ENCODE results near the gene ASIC1. TPM values are rescaled to one million over a fixed set of nuclear protein-coding genes. Genes with fewer than 3 reads are reported as not detected.

Gene ASIC1
- total RNA-seq, 1 experiment from 2014 or later, result 17.9 TPM

- H3K36me3 ChIP-seq (ENCODE audit: insufficient read depth, low read length), result peaks cover 26% of the 10 kb centered on the region
- no peaks in the 10 kb centered on the region for H3K27me3 ChIP-seq (ENCODE audit: low read length)
- DNase-seq, result no peak
- H3K27ac ChIP-seq (ENCODE audit: low read length), result peak overlapping the region; percentile 91
- peak overlapping the region; percentile 80 for H3K4me3 ChIP-seq (ENCODE audit: low read length)
- peak overlapping the region; percentile 79 for H3K4me2 ChIP-seq (ENCODE audit: low read depth, low read length, poor library complexity, severe bottlenecking)
- peaks cover 48% of the 10 kb centered on the region for H3K4me1 ChIP-seq (ENCODE audit: low read length)
- peaks cover 46% of the 10 kb centered on the region for H3K79me2 ChIP-seq (ENCODE audit: low read length)
- no peak overlapping the region for H2AFZ ChIP-seq (ENCODE audit: low read length)
- H4K20me1 ChIP-seq (ENCODE audit: insufficient read depth, low read depth, low read length), result peaks cover 5% of the 10 kb centered on the region; the same call in 1 of the 2 replicates
- H3K9ac ChIP-seq (ENCODE audit: low read length), result peak overlapping the region; percentile 79
- no peaks in the 10 kb centered on the region for H3K9me2 ChIP-seq (replicated peaks; ENCODE audit: insufficient read depth, low read length)
- no peaks in the 10 kb centered on the region for H3K9me3 ChIP-seq (ENCODE audit: low read length)
These were observed 28.2 kb downstream of the ASIC1 start for GRCh38 chr12:50085615-50086072.

GRCh38 chr12:50086148-50086547 lies 28.8 kb downstream of the ASIC1 start:
- H3K9me2 ChIP-seq (replicated peaks; ENCODE audit: insufficient read depth, low read length), result no peaks in the 10 kb centered on the region
- H3K4me3 ChIP-seq (ENCODE audit: low read length), result peak overlapping the region; percentile 80
- H4K20me1 ChIP-seq (ENCODE audit: insufficient read depth, low read depth, low read length), result peaks cover 5% of the 10 kb centered on the region; the same call in 1 of the 2 replicates
- H2AFZ ChIP-seq (ENCODE audit: low read length), result no peak overlapping the region
- peaks cover 48% of the 10 kb centered on the region for H3K4me1 ChIP-seq (ENCODE audit: low read length)
- H3K36me3 ChIP-seq (ENCODE audit: insufficient read depth, low read length), result peaks cover 26% of the 10 kb centered on the region
- H3K9me3 ChIP-seq (ENCODE audit: low read length), result no peaks in the 10 kb centered on the region
- H3K27me3 ChIP-seq (ENCODE audit: low read length), result no peaks in the 10 kb centered on the region
- peak overlapping the region; percentile 79 for H3K9ac ChIP-seq (ENCODE audit: low read length)
- peak overlapping the region; percentile 79 for H3K4me2 ChIP-seq (ENCODE audit: low read depth, low read length, poor library complexity, severe bottlenecking)
- peak overlapping the region; percentile 91 for H3K27ac ChIP-seq (ENCODE audit: low read length)
- peak; percentile 54 for DNase-seq
- peaks cover 46% of the 10 kb centered on the region for H3K79me2 ChIP-seq (ENCODE audit: low read length)

- Histone ChIP-seq H3K9me2 (replicated peaks; ENCODE audit: insufficient read depth, low read length) (no peaks in the 10 kb centered on the region), H3K4me1 (ENCODE audit: low read length) (peaks cover 48% of the 10 kb centered on the region), H3K27ac (ENCODE audit: low read length) (peak overlapping the region; percentile 76; the same call in 1 of the 2 replicates), H3K9me3 (ENCODE audit: low read length) (no peaks in the 10 kb centered on the region), H4K20me1 (ENCODE audit: insufficient read depth, low read depth, low read length) (peaks cover 5% of the 10 kb centered on the region; the same call in 1 of the 2 replicates), H3K4me3 (ENCODE audit: low read length) (no peak overlapping the region), H3K4me2 (ENCODE audit: low read depth, low read length, poor library complexity, severe bottlenecking) (peak overlapping the region; percentile 39), H3K36me3 (ENCODE audit: insufficient read depth, low read length) (peaks cover 30% of the 10 kb centered on the region), H3K9ac (ENCODE audit: low read length) (0 out of 2 replicates have a peak overlapping the region, but pooled peaks have one; percentile 16), H2AFZ (ENCODE audit: low read length) (no peak overlapping the region), H3K79me2 (ENCODE audit: low read length) (peaks cover 46% of the 10 kb centered on the region), H3K27me3 (ENCODE audit: low read length) (no peaks in the 10 kb centered on the region)
- DNase-seq, result no peak
These were observed 29.8 kb downstream of the ASIC1 start for GRCh38 chr12:50087151-50087550.

GRCh38 chr12:50087995-50088394 lies 30.6 kb downstream of the ASIC1 start:
- peaks cover 44% of the 10 kb centered on the region for H3K4me1 ChIP-seq (ENCODE audit: low read length)
- no peaks in the 10 kb centered on the region for H3K27me3 ChIP-seq (ENCODE audit: low read length)
- peaks cover 46% of the 10 kb centered on the region for H3K79me2 ChIP-seq (ENCODE audit: low read length)
- H3K4me2 ChIP-seq (ENCODE audit: low read depth, low read length, poor library complexity, severe bottlenecking), result peak overlapping the region; percentile 39
- H3K36me3 ChIP-seq (ENCODE audit: insufficient read depth, low read length), result peaks cover 35% of the 10 kb centered on the region
- DNase-seq, result no peak
- H2AFZ ChIP-seq (ENCODE audit: low read length), result no peak overlapping the region
- H4K20me1 ChIP-seq (ENCODE audit: insufficient read depth, low read depth, low read length), result peaks cover 5% of the 10 kb centered on the region; the same call in 1 of the 2 replicates
- H3K9ac ChIP-seq (ENCODE audit: low read length), result 0 out of 2 replicates have a peak overlapping the region, but pooled peaks have one; percentile 16
- H3K27ac ChIP-seq (ENCODE audit: low read length), result peak overlapping the region; percentile 76
- no peaks in the 10 kb centered on the region for H3K9me2 ChIP-seq (replicated peaks; ENCODE audit: insufficient read depth, low read length)
- no peaks in the 10 kb centered on the region for H3K9me3 ChIP-seq (ENCODE audit: low read length)
- no peak overlapping the region for H3K4me3 ChIP-seq (ENCODE audit: low read length)

GRCh38 chr12:50088577-50089335 lies 31.4 kb downstream of the ASIC1 start:
- no peaks in the 10 kb centered on the region for H3K9me2 ChIP-seq (replicated peaks; ENCODE audit: insufficient read depth, low read length)
- no peak overlapping the region for H3K9ac ChIP-seq (ENCODE audit: low read length)
- H3K4me1 ChIP-seq (ENCODE audit: low read length), result peaks cover 36% of the 10 kb centered on the region
- H2AFZ ChIP-seq (ENCODE audit: low read length), result no peak overlapping the region
- peak; percentile 90 for DNase-seq
- H3K79me2 ChIP-seq (ENCODE audit: low read length), result peaks cover 39% of the 10 kb centered on the region
- peak overlapping the region; percentile 76 for H3K27ac ChIP-seq (ENCODE audit: low read length)
- no peaks in the 10 kb centered on the region for H3K9me3 ChIP-seq (ENCODE audit: low read length)
- no peak overlapping the region for H3K4me3 ChIP-seq (ENCODE audit: low read length)
- peaks cover 38% of the 10 kb centered on the region for H3K36me3 ChIP-seq (ENCODE audit: insufficient read depth, low read length)
- H3K27me3 ChIP-seq (ENCODE audit: low read length), result no peaks in the 10 kb centered on the region
- H3K4me2 ChIP-seq (ENCODE audit: low read depth, low read length, poor library complexity, severe bottlenecking), result peak overlapping the region; percentile 39
- H4K20me1 ChIP-seq (ENCODE audit: insufficient read depth, low read depth, low read length), result peaks cover 5% of the 10 kb centered on the region; the same call in 1 of the 2 replicates

GRCh38 chr12:50089730-50090129 lies 32.3 kb downstream of the ASIC1 start:
- DNase-seq, result no peak
- Histone ChIP-seq H3K4me1 (ENCODE audit: low read length) (peaks cover 35% of the 10 kb centered on the region), H4K20me1 (ENCODE audit: insufficient read depth, low read depth, low read length) (peaks cover 5% of the 10 kb centered on the region; the same call in 1 of the 2 replicates), H3K9me3 (ENCODE audit: low read length) (no peaks in the 10 kb centered on the region), H3K27ac (ENCODE audit: low read length) (no peak overlapping the region), H3K79me2 (ENCODE audit: low read length) (peaks cover 33% of the 10 kb centered on the region), H2AFZ (ENCODE audit: low read length) (no peak overlapping the region), H3K9me2 (replicated peaks; ENCODE audit: insufficient read depth, low read length) (no peaks in the 10 kb centered on the region), H3K4me2 (ENCODE audit: low read depth, low read length, poor library complexity, severe bottlenecking) (no peak overlapping the region), H3K36me3 (ENCODE audit: insufficient read depth, low read length) (peaks cover 46% of the 10 kb centered on the region), H3K9ac (ENCODE audit: low read length) (no peak overlapping the region), H3K27me3 (ENCODE audit: low read length) (no peaks in the 10 kb centered on the region), H3K4me3 (ENCODE audit: low read length) (no peak overlapping the region)

GRCh38 chr12:50090391-50090790 lies 33.0 kb downstream of the ASIC1 start:
- Histone ChIP-seq H3K27me3 (ENCODE audit: low read length) (no peaks in the 10 kb centered on the region), H3K9me2 (replicated peaks; ENCODE audit: insufficient read depth, low read length) (no peaks in the 10 kb centered on the region), H3K9ac (ENCODE audit: low read length) (no peak overlapping the region), H3K4me3 (ENCODE audit: low read length) (no peak overlapping the region), H3K79me2 (ENCODE audit: low read length) (peaks cover 32% of the 10 kb centered on the region), H3K27ac (ENCODE audit: low read length) (no peak overlapping the region), H4K20me1 (ENCODE audit: insufficient read depth, low read depth, low read length) (peaks cover 5% of the 10 kb centered on the region; the same call in 1 of the 2 replicates), H3K4me2 (ENCODE audit: low read depth, low read length, poor library complexity, severe bottlenecking) (no peak overlapping the region), H3K36me3 (ENCODE audit: insufficient read depth, low read length) (peaks cover 50% of the 10 kb centered on the region), H3K4me1 (ENCODE audit: low read length) (peaks cover 35% of the 10 kb centered on the region), H2AFZ (ENCODE audit: low read length) (no peak overlapping the region), H3K9me3 (ENCODE audit: low read length) (no peaks in the 10 kb centered on the region)
- DNase-seq, result no peak

- H3K4me2 ChIP-seq (ENCODE audit: low read depth, low read length, poor library complexity, severe bottlenecking), result no peak overlapping the region
- H3K9me3 ChIP-seq (ENCODE audit: low read length), result no peaks in the 10 kb centered on the region
- peaks cover 41% of the 10 kb centered on the region; the same call in 1 of the 2 replicates for H3K36me3 ChIP-seq (ENCODE audit: insufficient read depth, low read length)
- no peaks in the 10 kb centered on the region for H3K9me2 ChIP-seq (replicated peaks; ENCODE audit: insufficient read depth, low read length)
- no peaks in the 10 kb centered on the region for H3K27me3 ChIP-seq (ENCODE audit: low read length)
- no peaks in the 10 kb centered on the region for H4K20me1 ChIP-seq (ENCODE audit: insufficient read depth, low read depth, low read length)
- H3K4me1 ChIP-seq (ENCODE audit: low read length), result peaks cover 23% of the 10 kb centered on the region
- H3K4me3 ChIP-seq (ENCODE audit: low read length), result no peak overlapping the region
- no peak for DNase-seq
- no peaks in the 10 kb centered on the region for H3K79me2 ChIP-seq (ENCODE audit: low read length)
- H2AFZ ChIP-seq (ENCODE audit: low read length), result no peak overlapping the region
- no peak overlapping the region for H3K9ac ChIP-seq (ENCODE audit: low read length)
- H3K27ac ChIP-seq (ENCODE audit: low read length), result no peak overlapping the region
These were observed 40.6 kb downstream of the ASIC1 start for GRCh38 chr12:50097952-50098351.
